GM04504 (cell line): ENCODE measurements around the gene SEMA3D.

Experiments
- DNase-seq: peaks from one replicate; pipeline ENCODE4 v3.0.0-alpha.2; 2012; ENCODE audit warnings: low read depth

The SEMA3D gene

GRCh38 chr7:85184599-85185423 is 2.0 kb downstream of the SEMA3D start:
- DNase-seq: no peak

GRCh38 chr7:85183296-85183695 is 3.6 kb downstream of the SEMA3D start:
- no peak for DNase-seq

GRCh38 chr7:85178531-85179298 is 8.1 kb downstream of the SEMA3D start:
- DNase-seq: no peak

GRCh38 chr7:85177316-85177715 is 9.5 kb downstream of the SEMA3D start:
- DNase-seq: no peak

- DNase-seq: no peak
Observed at GRCh38 chr7:85176197-85176596, 10.7 kb downstream of the SEMA3D start.

GRCh38 chr7:85175217-85175616 is 11.6 kb downstream of the SEMA3D start:
- DNase-seq: no peak

DNA sequence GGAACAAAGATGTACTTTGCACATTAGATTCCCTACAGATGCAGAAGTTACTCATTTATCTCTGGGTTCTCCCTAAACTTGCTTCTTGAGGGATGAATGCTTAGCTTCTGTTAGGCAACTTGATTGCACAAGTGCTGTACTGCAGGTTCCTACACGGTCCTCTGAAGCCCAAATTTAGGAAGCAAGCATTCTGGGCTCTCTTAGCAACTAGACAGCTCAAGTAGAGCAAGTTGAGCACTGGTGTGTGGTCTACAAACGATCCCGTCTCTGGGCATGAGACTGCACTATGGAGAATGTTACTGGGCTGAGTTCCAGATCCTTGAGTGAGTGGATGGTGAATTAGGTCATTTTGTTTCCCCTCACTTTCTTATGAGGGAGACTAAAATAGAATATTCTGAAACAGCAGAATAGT is 14.3 kb downstream of the SEMA3D start:
- DNase-seq: no peak

- no peak for DNase-seq
Observed at GRCh38 chr7:85167636-85168035, 19.2 kb downstream of the SEMA3D start.

- no peak for DNase-seq
Observed at GRCh38 chr7:85165263-85165662, 21.6 kb downstream of the SEMA3D start.

DNA sequence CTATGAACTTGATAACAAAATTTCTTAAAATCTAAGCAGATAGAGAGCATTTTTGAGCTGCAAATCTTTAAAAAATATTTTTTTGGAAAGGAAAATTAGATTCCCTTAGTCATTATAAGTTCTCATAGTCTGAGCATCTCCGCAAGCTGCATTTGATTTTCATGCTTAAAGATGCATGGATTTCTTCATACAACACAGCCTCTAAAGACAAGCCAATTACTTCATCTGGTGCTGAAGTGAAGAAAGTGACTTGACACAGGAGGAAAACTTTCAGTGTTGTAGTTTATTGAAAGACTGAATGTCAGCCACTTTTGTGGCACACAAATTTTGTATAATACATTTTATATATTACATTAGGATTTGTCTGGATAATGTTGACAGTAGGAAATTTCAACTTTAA is 22.5 kb downstream of the SEMA3D start:
- DNase-seq: no peak

GRCh38 chr7:85162721-85163120 is 24.1 kb downstream of the SEMA3D start:
- no peak for DNase-seq

DNA sequence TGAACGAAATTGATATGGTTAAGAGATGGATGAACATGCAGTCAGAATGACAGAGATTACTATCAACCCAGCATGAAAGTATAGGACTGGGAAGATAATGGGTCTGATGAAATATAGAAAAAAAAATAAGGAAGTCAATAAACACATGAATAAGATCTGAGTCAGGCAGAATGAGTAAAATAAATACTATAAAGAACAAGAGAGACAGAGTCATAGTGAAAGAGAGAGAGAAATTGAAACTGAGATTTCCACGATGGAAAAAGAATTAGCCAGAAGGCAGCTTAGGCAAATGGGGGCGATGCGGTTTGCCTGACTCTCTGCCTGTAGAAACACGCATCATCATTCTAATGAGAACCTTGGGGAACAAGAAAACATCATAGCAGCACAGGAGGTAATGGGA is 26.6 kb downstream of the SEMA3D start:
- no peak for DNase-seq

- no peak for DNase-seq
Observed at GRCh38 chr7:85159003-85159402, 27.9 kb downstream of the SEMA3D start.

GRCh38 chr7:85156661-85157208 is 30.1 kb downstream of the SEMA3D start:
- DNase-seq: no peak

DNA sequence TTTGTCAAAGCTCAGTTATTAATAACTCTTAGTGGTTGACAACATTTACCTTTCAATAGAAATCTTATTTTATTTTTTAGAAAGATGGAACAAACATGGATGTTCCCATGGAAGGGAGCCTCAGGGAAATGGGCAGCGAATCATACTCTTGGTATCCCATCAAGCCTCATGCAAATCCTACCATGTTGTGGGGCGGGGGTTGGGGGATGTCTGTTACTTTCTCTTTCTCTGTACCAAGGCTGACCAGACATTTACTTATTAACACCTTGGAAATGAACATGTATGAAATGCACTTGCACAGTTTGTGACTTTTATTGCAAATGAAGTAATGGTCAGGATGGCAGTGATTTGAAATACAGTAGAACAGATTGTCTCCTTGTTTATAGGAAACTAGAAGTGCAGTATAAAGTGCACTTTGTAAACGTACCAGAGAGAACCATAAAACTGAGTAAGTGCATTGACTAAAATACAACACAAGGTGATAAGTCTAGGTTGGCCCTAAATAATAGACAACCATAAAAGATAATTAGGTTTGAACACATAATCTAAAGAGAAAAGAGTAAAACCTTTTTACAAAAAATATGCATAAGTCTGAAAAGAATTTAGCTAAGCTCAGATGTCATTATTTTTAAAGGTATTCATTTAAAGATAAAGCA is 32.4 kb downstream of the SEMA3D start:
- no peak for DNase-seq

DNA sequence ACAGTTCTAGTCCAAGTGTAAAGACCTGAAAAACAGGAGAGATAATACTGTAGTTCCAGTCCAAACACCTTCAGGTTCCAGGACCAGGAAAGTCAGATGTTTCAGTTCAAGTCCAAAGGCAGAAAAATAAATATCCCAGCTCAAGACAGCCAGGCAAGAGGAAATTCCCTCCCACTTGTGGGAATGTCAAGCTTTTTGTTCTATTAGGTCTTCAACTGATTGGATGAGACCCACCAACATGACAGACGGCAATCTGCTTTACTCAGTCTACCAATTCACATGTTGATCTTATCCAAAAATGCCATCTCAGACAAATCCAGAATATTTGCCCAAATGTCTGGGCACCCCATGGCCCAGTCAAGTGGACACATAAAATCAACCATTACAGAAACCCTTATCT is 33.1 kb downstream of the SEMA3D start:
- no peak for DNase-seq

GRCh38 chr7:85150624-85151023 is 36.2 kb downstream of the SEMA3D start:
- DNase-seq: no peak

- DNase-seq: no peak
Observed at GRCh38 chr7:85144771-85145170, 42.1 kb downstream of the SEMA3D start.

DNA sequence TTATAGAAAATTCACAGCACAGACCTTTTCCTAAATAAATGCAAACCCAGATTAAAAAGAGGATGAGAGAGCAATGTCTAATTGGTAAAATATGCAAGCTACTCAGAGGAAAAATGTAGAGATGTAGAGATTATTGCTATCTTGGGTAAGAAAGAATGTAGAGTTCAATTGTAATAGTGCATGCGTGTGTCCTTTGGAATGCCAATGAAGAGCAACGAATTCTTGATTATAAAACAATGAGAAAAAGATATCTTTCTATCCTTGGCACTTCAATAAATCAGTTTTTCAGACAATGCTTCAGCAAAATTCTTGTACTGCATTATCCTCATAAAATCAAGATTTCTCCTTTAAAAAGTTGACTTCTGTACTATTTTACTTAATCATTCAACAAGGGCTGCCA is 50.9 kb downstream of the SEMA3D start:
- peak; percentile 40 for DNase-seq

DNA sequence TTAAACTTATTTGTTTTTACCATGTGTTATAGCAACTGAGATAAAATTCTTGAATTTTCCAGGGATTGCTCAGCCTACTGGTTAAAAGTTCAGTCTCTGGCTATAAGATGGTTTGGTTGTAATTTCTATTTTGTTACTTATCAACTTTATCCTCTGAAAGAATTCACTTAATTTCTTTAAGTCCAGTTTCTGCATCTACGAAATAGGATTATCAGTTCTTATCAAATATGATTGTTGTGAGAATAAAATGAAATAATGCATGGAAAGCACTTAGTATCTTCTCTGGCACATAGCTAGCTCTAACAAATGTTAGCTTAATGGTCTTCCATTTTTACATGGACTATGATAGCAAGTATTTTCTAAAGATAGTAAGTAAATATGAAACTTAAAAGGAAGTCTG is 53.3 kb downstream of the SEMA3D start:
- no peak for DNase-seq

- no peak for DNase-seq
Observed at GRCh38 chr7:85133006-85133405, 53.9 kb downstream of the SEMA3D start.

DNA sequence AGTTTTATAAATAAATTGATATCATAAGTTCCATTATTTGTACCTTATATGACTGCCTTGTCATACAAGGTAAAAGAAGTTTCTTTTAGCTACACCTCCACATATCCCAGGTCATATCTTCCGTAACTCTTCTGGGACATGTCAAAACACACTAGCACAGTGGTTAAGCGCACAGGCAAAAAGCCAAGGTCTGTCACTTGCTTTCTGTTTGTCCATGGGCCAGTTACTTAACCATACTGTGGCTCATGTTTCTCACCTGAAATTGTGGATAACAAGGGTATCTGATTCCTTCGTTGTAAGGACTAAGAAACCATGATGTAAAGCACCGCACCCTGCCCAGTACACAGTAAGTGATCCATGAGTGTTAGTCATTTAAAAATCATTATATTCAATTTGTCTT is 56.2 kb downstream of the SEMA3D start:
- no peak for DNase-seq

DNA sequence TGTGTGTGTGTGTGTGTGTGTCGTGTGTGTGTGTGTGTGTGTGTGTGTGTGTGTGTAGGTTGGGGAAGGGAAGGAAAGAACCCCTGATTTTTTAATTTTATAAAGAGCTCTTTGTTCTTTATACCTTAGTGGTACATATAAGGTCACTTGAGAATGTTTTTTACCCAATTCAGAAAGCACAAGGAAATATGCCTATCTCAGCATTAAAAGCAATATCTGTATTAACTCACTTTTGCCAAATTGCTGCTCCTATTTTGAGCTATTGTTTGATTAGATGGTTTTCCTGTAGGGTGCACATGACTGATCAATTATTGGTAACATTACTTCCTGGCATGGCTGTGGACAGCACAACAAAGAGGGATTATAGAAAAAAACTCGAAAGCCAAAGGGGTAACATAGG is 60.5 kb downstream of the SEMA3D start:
- DNase-seq: no peak
